Natural killer cell treated with Interleukin-12 subunit alpha and Interleukin-12 subunit beta and Interleukin-15 and Interleukin-18, amount 100 ng/mL, for 72 hours (primary cell): ENCODE measurements around the gene TIMP4. TPM values are rescaled to one million over a fixed set of nuclear protein-coding genes. Genes with fewer than 3 reads are reported as not detected.
A peak's percentile ranks its signal among the peaks of the same experiment; 100 is the strongest.

ENCODE experiments used
- ATAC-seq, 2 donors: fragments of 150-1000 bp; cut with Tn5 transposase in 1 of 2; sonication (Bioruptor Pico), chemical (Tn5 transposase) in 1 of 2; 2 replicates each; pipeline ENCODE4 v1.10.0; 2021
- DNase-seq: peaks from one replicate; pipeline ENCODE4 v3.0.0; 2022; ENCODE audit warnings: low spot score
- H3K27ac Mint-ChIP-seq, 2 donors: 1 replicate in 1 of 2; 2 replicates in 1 of 2; pipeline ENCODE4 v1.8.0; 2022; ENCODE audit warnings: mixed read lengths in 2 of 2, mild to moderate bottlenecking in 1 of 2, moderate library complexity in 1 of 2
- H3K27me3 Mint-ChIP-seq, 2 donors: 1 replicate in 1 of 2; 2 replicates in 1 of 2; pipeline ENCODE4 v1.8.0; 2022; ENCODE audit warnings: mixed read lengths in 2 of 2
- H3K36me3 Mint-ChIP-seq: one replicate; pipeline ENCODE4 v1.8.0; 2022; ENCODE audit warnings: mixed read lengths
- H3K4me1 Mint-ChIP-seq, 2 donors: 1 replicate in 1 of 2; 2 replicates in 1 of 2; pipeline ENCODE4 v1.8.0; 2022; ENCODE audit warnings: low read depth in 2 of 2, mixed read lengths in 2 of 2, mild to moderate bottlenecking in 1 of 2
- H3K4me3 Mint-ChIP-seq: one replicate; pipeline ENCODE4 v1.8.0; 2022; ENCODE audit warnings: mixed read lengths
- H3K9me3 Mint-ChIP-seq: 2 replicates; pipeline ENCODE4 v1.8.0; 2022; ENCODE audit warnings: mixed read lengths
- total RNA-seq, 2 donors: library from RNA; stranded (reverse); gene quantifications; one replicate each; pipeline ENCODE4 v1.2.3, GENCODE V29; 2022

The TIMP4 gene
- total RNA-seq, 2 donors from 2014 or later = not detected

- Mint-ChIP-seq H3K9me3 (no peaks in the 10 kb centered on the region), H3K4me3 (no peak overlapping the region), H3K27ac (no peak overlapping the region), H3K36me3 (no peaks in the 10 kb centered on the region), H3K27me3 (peaks cover 5 to 19% of the 10 kb centered on the region in 2 donors), H3K4me1 (peaks cover 14 to 43% of the 10 kb centered on the region in 2 donors)
- ATAC-seq (no peak), DNase-seq (no peak)
These were observed 32.1 kb upstream of the TIMP4 start for GRCh38 chr3:12190832-12191231.

- H3K27me3 Mint-ChIP-seq = peaks cover 5 to 19% of the 10 kb centered on the region in 2 donors
- H3K9me3 Mint-ChIP-seq = no peaks in the 10 kb centered on the region
- ATAC-seq (no peak), DNase-seq (no peak)
- no peaks in the 10 kb centered on the region for H3K36me3 Mint-ChIP-seq
- peaks cover 14 to 43% of the 10 kb centered on the region in 2 donors for H3K4me1 Mint-ChIP-seq
- H3K4me3 Mint-ChIP-seq = no peak overlapping the region
- H3K27ac Mint-ChIP-seq = peak overlapping the region in 1 of 2 donors; percentile 59
These were observed 31.6 kb upstream of the TIMP4 start for GRCh38 chr3:12190221-12190807.

- peaks cover 5 to 31% of the 10 kb centered on the region in 2 donors for H3K4me1 Mint-ChIP-seq
- no peaks in the 10 kb centered on the region for H3K9me3 Mint-ChIP-seq
- no peak overlapping the region for H3K27ac Mint-ChIP-seq
- DNase-seq (no peak), ATAC-seq (no peak)
- H3K4me3 Mint-ChIP-seq = no peak overlapping the region
- no peaks in the 10 kb centered on the region for H3K36me3 Mint-ChIP-seq
- peaks cover 5 to 14% of the 10 kb centered on the region in 2 donors for H3K27me3 Mint-ChIP-seq
These were observed 30.1 kb upstream of the TIMP4 start for GRCh38 chr3:12188681-12189287.

- no peak overlapping the region for H3K4me3 Mint-ChIP-seq
- H3K4me1 Mint-ChIP-seq = peaks cover 5 to 30% of the 10 kb centered on the region in 2 donors
- H3K27ac Mint-ChIP-seq = peak overlapping the region; percentile 66 to 74
- no peaks in the 10 kb centered on the region for H3K36me3 Mint-ChIP-seq
- ATAC-seq = peak in 1 of 2 donors; percentile 55
- DNase-seq = no peak
- peaks cover 5 to 14% of the 10 kb centered on the region in 2 donors for H3K27me3 Mint-ChIP-seq
- no peaks in the 10 kb centered on the region for H3K9me3 Mint-ChIP-seq
These were observed 29.6 kb upstream of the TIMP4 start for GRCh38 chr3:12188328-12188648.

GRCh38 chr3:12187448-12188327 lies 29.0 kb upstream of the TIMP4 start:
- peak overlapping the region; percentile 75 for H3K4me3 Mint-ChIP-seq
- peaks cover 5 to 14% of the 10 kb centered on the region in 2 donors for H3K27me3 Mint-ChIP-seq
- no peaks in the 10 kb centered on the region for H3K9me3 Mint-ChIP-seq
- peak overlapping the region; percentile 66 to 74 for H3K27ac Mint-ChIP-seq
- no peak for DNase-seq
- peak; percentile 69 to 92 for ATAC-seq
- no peaks in the 10 kb centered on the region for H3K36me3 Mint-ChIP-seq
- peaks cover 5 to 24% of the 10 kb centered on the region in 2 donors for H3K4me1 Mint-ChIP-seq

- H3K27me3 Mint-ChIP-seq = peaks cover 5 to 14% of the 10 kb centered on the region in 2 donors
- peaks cover 5 to 18% of the 10 kb centered on the region in 2 donors for H3K4me1 Mint-ChIP-seq
- no peaks in the 10 kb centered on the region for H3K36me3 Mint-ChIP-seq
- ATAC-seq = no peak
- H3K4me3 Mint-ChIP-seq = no peak overlapping the region
- no peaks in the 10 kb centered on the region for H3K9me3 Mint-ChIP-seq
- H3K27ac Mint-ChIP-seq = peak overlapping the region in 1 of 2 donors; percentile 66
- no peak for DNase-seq
These were observed 28.0 kb upstream of the TIMP4 start for GRCh38 chr3:12186515-12187286.

- no peak for DNase-seq
- peaks cover 5 to 18% of the 10 kb centered on the region in 2 donors for H3K4me1 Mint-ChIP-seq
- no peak overlapping the region for H3K4me3 Mint-ChIP-seq
- no peak overlapping the region for H3K27ac Mint-ChIP-seq
- no peak for ATAC-seq
- H3K27me3 Mint-ChIP-seq = peaks cover 5 to 17% of the 10 kb centered on the region in 2 donors
- no peaks in the 10 kb centered on the region for H3K9me3 Mint-ChIP-seq
- H3K36me3 Mint-ChIP-seq = no peaks in the 10 kb centered on the region
These were observed 27.3 kb upstream of the TIMP4 start for GRCh38 chr3:12186046-12186445.

GRCh38 chr3:12185172-12185710 lies 26.5 kb upstream of the TIMP4 start:
- Mint-ChIP-seq H3K4me3 (no peak overlapping the region), H3K4me1 (peaks cover 5 to 18% of the 10 kb centered on the region in 2 donors), H3K36me3 (no peaks in the 10 kb centered on the region), H3K27me3 (peaks cover under 1 to 13% of the 10 kb centered on the region in 2 donors), H3K27ac (no peak overlapping the region), H3K9me3 (no peaks in the 10 kb centered on the region)
- ATAC-seq (no peak), DNase-seq (no peak)

GRCh38 chr3:12184541-12184940 lies 25.8 kb upstream of the TIMP4 start:
- Mint-ChIP-seq H3K4me3 (no peak overlapping the region), H3K27me3 (peaks cover 0 to 11% of the 10 kb centered on the region in 2 donors), H3K4me1 (peaks cover 5 to 18% of the 10 kb centered on the region in 2 donors), H3K9me3 (no peaks in the 10 kb centered on the region), H3K36me3 (no peaks in the 10 kb centered on the region), H3K27ac (no peak overlapping the region)
- DNase-seq (no peak), ATAC-seq (no peak)

GRCh38 chr3:12182687-12183441 lies 24.2 kb upstream of the TIMP4 start:
- H3K4me1 Mint-ChIP-seq = peaks cover 5 to 7% of the 10 kb centered on the region in 2 donors

GRCh38 chr3:12181806-12182205 lies 23.1 kb upstream of the TIMP4 start:
- Mint-ChIP-seq H3K4me1 (no peaks in the 10 kb centered on the region), H3K36me3 (no peaks in the 10 kb centered on the region), H3K4me3 (no peak overlapping the region), H3K27ac (no peak overlapping the region), H3K27me3 (peaks cover 0 to 3% of the 10 kb centered on the region in 2 donors), H3K9me3 (no peaks in the 10 kb centered on the region)
- ATAC-seq = no peak
- no peak for DNase-seq

More at GRCh38 chr3:12182687-12183441, 24.2 kb upstream of the TIMP4 start:
- no peak overlapping the region for H3K27ac Mint-ChIP-seq
- ATAC-seq = no peak
- H3K27me3 Mint-ChIP-seq = peaks cover 0 to 7% of the 10 kb centered on the region in 2 donors
- no peak for DNase-seq
- no peaks in the 10 kb centered on the region for H3K36me3 Mint-ChIP-seq
- no peaks in the 10 kb centered on the region for H3K9me3 Mint-ChIP-seq
- no peak overlapping the region for H3K4me3 Mint-ChIP-seq

- no peak overlapping the region for H3K4me3 Mint-ChIP-seq
- H3K27me3 Mint-ChIP-seq = peaks cover 0 to 3% of the 10 kb centered on the region in 2 donors
- no peak for ATAC-seq
- DNase-seq = no peak
- no peaks in the 10 kb centered on the region for H3K36me3 Mint-ChIP-seq
- no peaks in the 10 kb centered on the region for H3K9me3 Mint-ChIP-seq
- no peak overlapping the region for H3K27ac Mint-ChIP-seq
- H3K4me1 Mint-ChIP-seq = no peaks in the 10 kb centered on the region
These were observed 22.6 kb upstream of the TIMP4 start for GRCh38 chr3:12181301-12181700.
